ENCODE results near the gene MRM3.
"Not testable (repeated sequence)": the region's sequence is repeated elsewhere in the genome, so short reads cannot be mapped to it uniquely, and the experiment has no call there.

MRM3 gene

DNA sequence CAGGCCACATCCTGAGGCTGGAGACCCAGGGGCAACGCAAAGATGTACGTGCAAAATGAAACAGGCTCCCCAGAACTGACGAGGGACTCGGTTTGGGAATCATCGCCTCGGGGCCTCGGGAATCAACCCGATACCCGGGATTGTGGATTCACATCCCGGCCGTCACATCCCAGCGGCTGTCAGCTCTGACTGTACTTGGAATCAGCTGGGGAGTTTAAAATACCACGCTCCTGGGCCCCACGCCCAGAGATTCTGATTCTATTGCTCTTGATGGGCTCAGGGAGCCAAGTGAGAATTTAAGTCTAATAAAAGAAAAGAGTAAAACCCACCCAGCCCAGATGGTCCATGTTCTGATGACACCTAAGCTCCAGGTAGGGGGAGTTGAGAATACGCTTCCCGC is 42.2 kb downstream of the MRM3 start:
- no peak for DNase-seq (ENCODE audit: low read depth, low spot score)

DNA sequence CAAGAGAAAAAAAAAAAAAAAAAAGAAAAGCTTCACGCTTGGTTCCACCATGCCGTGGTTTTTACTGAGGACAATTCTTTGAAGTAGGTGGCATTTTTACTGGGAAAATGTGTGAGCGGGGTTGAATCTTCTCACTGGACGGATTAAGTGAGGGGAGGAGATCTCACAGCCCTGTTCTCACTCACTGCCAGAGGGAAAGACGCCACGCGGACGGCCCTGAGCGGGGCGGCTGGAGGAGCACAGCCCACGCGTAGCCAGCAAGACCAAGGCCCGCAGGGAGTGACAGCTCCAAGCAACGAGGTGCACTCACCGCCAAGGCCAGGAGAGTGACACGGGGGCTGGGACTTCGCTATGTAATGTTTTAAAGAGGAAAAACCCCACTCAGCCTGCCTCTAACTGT is 43.1 kb downstream of the MRM3 start:
- no peak for DNase-seq (ENCODE audit: low read depth, low spot score)

DNA sequence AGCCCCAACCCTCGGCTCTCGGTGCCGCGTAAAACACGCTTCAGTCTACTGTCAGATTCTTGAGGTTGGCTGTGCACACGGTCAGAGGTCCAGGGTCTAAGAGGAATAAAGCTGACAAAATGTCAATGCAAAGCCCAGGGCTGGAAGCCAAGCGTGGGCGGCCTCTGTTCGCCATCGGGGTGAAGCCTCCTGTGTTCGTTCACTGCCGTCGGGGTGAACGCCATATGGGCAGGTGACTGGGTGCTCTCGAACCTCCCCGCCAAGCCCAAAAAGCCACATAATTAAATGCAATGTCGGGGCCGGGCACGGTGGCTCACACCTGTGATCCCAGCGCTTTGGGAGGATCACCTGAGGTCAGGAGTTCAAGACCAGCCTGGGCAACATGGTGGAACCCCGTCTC is 44.6 kb downstream of the MRM3 start:
- no peak for DNase-seq (ENCODE audit: low read depth, low spot score)

DNA sequence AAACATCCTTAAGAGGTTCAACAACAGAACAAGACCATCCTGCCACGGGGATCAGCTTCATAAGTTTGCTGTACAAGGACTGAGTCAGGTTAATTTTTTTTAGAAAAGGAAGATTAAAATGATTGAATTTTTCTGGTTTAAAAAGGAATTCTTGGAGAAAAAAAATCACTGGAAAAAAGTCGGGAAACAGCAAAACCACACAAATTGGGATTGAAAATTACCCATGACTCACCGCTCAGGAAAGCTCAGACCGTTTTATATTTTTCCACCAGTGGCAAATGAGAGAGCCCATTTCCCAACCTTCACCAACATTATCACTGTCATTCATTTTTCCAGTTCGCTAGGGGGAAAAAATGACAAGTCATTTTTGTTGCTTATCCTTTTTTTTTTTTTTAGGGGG is 46.6 kb downstream of the MRM3 start:
- no peak for DNase-seq (ENCODE audit: low read depth, low spot score)

DNA sequence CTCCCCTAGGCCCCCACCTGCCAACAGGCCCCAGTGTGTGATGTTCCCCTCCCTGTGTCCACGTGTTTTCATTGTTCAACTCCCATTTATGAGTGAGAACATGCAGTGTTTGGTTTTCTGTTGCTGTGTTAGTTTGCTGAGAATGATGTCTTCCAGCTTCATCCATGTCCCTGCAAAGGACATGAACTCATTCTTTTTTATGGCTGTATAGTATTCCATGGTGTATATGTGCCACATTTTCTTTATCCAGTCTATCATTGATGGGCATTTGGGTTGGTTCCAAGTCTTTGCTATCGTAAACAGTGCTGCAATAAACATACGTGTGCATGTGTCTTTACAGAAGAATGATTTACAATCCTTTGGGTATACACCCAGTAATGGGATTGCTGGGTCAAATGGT is 47.5 kb downstream of the MRM3 start:
- DNase-seq (ENCODE audit: low read depth, low spot score) = not testable (repeated sequence)

DNA sequence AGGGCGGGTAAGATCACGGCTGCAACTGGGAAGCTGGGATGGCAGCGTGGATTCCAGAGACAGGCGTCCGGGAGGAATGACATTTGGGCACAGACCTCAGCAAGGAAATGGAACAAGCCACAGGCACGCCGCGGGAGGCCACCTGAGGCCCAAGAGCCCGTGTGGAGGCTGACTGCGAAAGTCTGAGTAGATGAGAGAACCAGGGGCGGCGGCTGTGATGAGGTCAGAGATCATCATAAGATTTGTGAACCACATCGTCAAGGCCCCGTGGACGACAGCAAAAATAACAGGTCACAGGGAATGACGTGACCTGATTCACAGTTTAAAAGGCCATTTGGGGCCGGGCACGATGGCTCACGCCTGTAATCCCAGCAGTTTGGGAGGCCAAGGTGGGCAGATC is 48.2 kb downstream of the MRM3 start:
- no peak for DNase-seq (ENCODE audit: low read depth, low spot score)

DNA sequence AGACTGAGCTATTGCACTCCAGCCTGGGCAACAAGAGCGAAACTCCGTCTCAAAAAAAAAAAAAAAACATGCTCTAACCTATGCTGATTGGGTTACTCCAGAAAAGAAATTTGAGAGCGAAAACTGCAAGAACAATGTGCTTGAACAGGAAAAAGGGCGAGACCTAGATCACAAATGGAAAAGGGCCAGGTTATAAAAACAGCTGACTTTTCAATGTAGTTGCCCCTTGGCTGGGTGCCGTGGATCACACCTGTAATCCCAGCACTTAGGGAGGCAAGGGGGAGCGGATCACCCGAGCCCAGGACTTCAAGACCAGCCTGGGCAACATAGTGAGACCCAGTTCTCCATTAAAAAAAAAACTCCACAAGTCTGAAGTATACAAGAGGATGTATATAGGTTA is 48.8 kb downstream of the MRM3 start:
- no peak for DNase-seq (ENCODE audit: low read depth, low spot score)

DNA sequence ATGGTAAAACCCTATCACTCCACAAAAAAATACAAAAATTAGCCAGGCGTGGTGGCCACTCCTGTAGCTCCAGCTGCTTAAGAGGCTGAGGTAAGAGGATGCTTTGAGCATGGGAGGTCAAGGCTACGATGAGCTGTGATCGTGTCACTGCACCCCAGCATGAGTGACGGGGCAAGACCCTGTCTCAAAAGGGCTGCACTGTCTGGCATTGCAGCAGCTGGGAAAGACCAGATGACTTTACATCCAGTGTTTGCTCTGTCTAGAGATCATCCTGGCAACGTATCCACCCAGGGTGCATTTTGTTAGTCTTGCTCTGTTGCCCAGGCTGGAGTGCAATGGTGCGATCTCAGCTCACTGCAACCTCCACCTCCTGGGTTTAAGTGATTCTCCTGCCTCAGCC is 52.0 kb downstream of the MRM3 start:
- no peak for DNase-seq (ENCODE audit: low read depth, low spot score)

DNA sequence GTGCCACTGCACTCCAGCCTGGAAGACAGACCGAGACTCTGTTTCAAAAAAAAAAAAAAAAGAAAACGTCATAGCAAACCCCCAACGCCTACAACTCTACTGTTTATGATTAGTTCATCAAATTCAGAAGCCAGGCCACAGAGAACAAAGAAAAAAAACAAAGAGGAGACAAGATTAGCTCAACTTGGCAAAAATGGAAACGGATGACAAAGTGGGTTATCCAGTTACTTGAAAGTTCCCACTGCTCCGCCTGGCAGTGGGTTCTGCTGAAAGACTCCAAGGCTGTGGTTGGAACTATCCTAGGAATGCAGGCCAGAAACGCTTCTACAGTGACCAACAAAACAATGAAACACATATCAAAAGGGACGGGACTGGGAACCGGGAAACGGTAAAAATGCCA is 53.1 kb downstream of the MRM3 start:
- no peak for DNase-seq (ENCODE audit: low read depth, low spot score)

DNA sequence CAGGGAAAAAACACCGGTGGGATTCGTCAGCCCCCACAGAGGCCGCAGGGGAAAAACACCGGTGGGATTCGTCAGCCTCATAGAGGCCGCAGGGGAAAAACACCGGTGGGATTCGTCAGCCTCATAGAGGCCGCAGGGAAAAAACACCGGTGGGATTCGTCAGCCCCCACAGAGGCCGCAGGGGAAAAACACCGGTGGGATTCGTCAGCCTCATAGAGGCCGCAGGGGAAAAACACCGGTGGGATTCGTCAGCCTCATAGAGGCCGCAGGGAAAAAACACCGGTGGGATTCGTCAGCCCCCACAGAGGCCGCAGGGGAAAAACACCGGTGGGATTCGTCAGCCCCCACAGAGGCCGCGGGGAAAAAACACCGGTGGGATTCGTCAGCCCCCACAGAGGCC is 53.6 kb downstream of the MRM3 start:
- not testable (repeated sequence) for DNase-seq (ENCODE audit: low read depth, low spot score)

DNA sequence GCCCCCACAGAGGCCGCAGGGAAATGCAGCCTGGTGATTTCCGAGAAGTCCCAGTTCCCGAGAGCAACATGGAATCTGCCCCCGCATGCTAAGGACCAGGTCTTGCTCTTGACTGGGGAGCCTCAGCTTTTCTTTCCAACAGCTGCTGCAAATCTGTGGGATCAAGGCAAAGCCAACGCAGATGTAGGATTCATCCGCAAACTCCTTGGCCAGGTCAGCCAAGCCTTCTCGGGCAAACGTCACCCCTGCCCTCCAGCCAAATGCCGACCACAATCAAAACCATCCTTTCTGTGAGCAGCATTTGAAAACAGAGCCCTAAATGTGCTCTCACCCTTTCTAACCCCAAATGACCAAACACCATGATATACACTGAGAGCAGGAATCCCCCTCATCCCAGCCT is 54.0 kb downstream of the MRM3 start:
- no peak for DNase-seq (ENCODE audit: low read depth, low spot score)

DNA sequence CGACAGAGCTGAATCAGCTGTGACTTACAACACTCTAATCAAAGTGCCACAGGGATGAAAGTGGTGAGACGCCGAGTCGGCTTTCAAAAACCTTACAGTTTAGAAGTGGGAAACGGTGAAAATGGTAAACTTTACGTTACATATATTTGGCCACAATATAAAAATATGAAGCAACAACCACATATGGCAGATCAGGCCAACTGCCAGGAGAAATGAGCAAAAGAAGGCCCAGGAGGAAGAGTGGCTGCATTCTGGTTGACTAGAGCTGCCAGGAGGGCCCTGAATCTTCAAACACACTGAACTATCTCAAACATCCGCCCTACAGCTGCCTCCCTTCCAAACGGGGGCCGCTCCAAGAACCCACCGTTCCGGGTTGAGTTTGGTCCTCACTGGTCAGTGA is 56.3 kb downstream of the MRM3 start:
- no peak for DNase-seq (ENCODE audit: low read depth, low spot score)

DNA sequence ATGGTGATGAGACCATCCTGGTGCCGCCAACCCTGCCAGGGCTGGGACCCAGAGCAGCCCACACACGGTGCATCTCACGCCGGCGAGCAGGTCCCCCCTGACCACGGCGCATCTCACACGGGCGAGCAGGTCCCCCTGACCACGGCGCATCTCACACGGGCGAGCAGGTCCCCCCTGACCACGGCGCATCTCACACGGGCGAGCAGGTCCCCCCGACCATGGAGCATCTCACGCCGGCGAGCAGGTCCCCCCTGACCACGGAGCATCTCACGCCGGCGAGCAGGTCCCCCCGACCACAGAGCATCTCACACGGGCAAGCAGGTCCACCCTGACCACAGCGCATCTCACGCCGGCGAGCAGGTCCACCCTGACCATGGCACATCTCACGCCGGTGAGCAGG is 59.2 kb downstream of the MRM3 start:
- no peak for DNase-seq (ENCODE audit: low read depth, low spot score)
